GM18502 (cell line): Measurements from ENCODE around the gene ZNF280D.
"Not testable (repeated sequence)": the region's sequence is repeated elsewhere in the genome, so short reads cannot be mapped to it uniquely, and the experiment has no call there.

Experiments
- ATAC-seq: cut with Tn5 transposase; IDR thresholded peaks from one replicate; pipeline ENCODE4 v1.9.1; 2021; ENCODE audit warnings: mild to moderate bottlenecking; ENCODE audit not compliant: unreplicated experiment, poor library complexity

ZNF280D gene

GRCh38 chr15:56719021-56719612 lies 14.2 kb downstream of the ZNF280D start:
- no peak for ATAC-seq

- ATAC-seq: no peak
Measured at GRCh38 chr15:56718560-56718959, 14.7 kb downstream of the ZNF280D start.

GRCh38 chr15:56716334-56716733 lies 17.0 kb downstream of the ZNF280D start:
- ATAC-seq: no peak

- no peak for ATAC-seq
Measured at GRCh38 chr15:56715220-56715619, 18.1 kb downstream of the ZNF280D start.

- not testable (repeated sequence) for ATAC-seq
Measured at GRCh38 chr15:56709502-56709901, 23.8 kb downstream of the ZNF280D start.

GRCh38 chr15:56699743-56700142 lies 33.6 kb downstream of the ZNF280D start:
- ATAC-seq: no peak

- ATAC-seq: no peak
Measured at GRCh38 chr15:56698270-56698669, 35.0 kb downstream of the ZNF280D start.

GRCh38 chr15:56693761-56694160 lies 39.5 kb downstream of the ZNF280D start:
- no peak for ATAC-seq

GRCh38 chr15:56690733-56691132 lies 42.6 kb downstream of the ZNF280D start:
- no peak for ATAC-seq

GRCh38 chr15:56683908-56684307 lies 49.4 kb downstream of the ZNF280D start:
- no peak for ATAC-seq

- no peak for ATAC-seq
Measured at GRCh38 chr15:56681113-56681512, 52.2 kb downstream of the ZNF280D start.

GRCh38 chr15:56679225-56679624 lies 54.1 kb downstream of the ZNF280D start:
- no peak for ATAC-seq

GRCh38 chr15:56678571-56678970 lies 54.7 kb downstream of the ZNF280D start:
- ATAC-seq: no peak

GRCh38 chr15:56677271-56677670 lies 56.0 kb downstream of the ZNF280D start:
- no peak for ATAC-seq

GRCh38 chr15:56675930-56676329 lies 57.4 kb downstream of the ZNF280D start:
- ATAC-seq: no peak

GRCh38 chr15:56674857-56675256 lies 58.5 kb downstream of the ZNF280D start:
- no peak for ATAC-seq

- no peak for ATAC-seq
Measured at GRCh38 chr15:56672721-56673120, 60.6 kb downstream of the ZNF280D start.

GRCh38 chr15:56667517-56667916 lies 65.8 kb downstream of the ZNF280D start:
- no peak for ATAC-seq

- no peak for ATAC-seq
Measured at GRCh38 chr15:56660943-56661342, 72.4 kb downstream of the ZNF280D start.

- no peak for ATAC-seq
Measured at GRCh38 chr15:56659197-56659596, 74.1 kb downstream of the ZNF280D start.

GRCh38 chr15:56654624-56655023 lies 78.7 kb downstream of the ZNF280D start:
- ATAC-seq: no peak

GRCh38 chr15:56654216-56654615 lies 79.1 kb downstream of the ZNF280D start:
- ATAC-seq: no peak

GRCh38 chr15:56653787-56654186 lies 79.5 kb downstream of the ZNF280D start:
- ATAC-seq: no peak
